Frontal cortex (tissue), 4 donors: ENCODE measurements around the gene FRRS1. TPM values are rescaled to one million over a fixed set of nuclear protein-coding genes. Genes with fewer than 3 reads are reported as not detected.
A peak's percentile ranks its signal among the peaks of the same experiment; 100 is the strongest.
"Not testable (repeated sequence)": the region's sequence is repeated elsewhere in the genome, so short reads cannot be mapped to it uniquely, and the experiment has no call there.

Experiments
- DNase-seq, 2 donors: peaks; one replicate each; pipeline ENCODE4 v3.0.0; 2012; ENCODE audit warnings: low spot score in 2 of 2
- FAIRE-seq: peaks from 2 replicates; lab custom pipeline; 2012; peaks lifted over from hg19 to GRCh38; lab: Jason Lieb, UNC
- total RNA-seq: library from RNA; depleted of rRNA; stranded (reverse); fragments of >200 nt; gene quantifications from one replicate; pipeline ENCODE4 v1.2.3, GENCODE V29; 2014
- donor health status: control.
- donor health status: control.
- donor health status: control.

FRRS1 gene, protein sequence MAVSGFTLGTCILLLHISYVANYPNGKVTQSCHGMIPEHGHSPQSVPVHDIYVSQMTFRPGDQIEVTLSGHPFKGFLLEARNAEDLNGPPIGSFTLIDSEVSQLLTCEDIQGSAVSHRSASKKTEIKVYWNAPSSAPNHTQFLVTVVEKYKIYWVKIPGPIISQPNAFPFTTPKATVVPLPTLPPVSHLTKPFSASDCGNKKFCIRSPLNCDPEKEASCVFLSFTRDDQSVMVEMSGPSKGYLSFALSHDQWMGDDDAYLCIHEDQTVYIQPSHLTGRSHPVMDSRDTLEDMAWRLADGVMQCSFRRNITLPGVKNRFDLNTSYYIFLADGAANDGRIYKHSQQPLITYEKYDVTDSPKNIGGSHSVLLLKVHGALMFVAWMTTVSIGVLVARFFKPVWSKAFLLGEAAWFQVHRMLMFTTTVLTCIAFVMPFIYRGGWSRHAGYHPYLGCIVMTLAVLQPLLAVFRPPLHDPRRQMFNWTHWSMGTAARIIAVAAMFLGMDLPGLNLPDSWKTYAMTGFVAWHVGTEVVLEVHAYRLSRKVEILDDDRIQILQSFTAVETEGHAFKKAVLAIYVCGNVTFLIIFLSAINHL
- total RNA-seq, result 2.4 TPM

DNA sequence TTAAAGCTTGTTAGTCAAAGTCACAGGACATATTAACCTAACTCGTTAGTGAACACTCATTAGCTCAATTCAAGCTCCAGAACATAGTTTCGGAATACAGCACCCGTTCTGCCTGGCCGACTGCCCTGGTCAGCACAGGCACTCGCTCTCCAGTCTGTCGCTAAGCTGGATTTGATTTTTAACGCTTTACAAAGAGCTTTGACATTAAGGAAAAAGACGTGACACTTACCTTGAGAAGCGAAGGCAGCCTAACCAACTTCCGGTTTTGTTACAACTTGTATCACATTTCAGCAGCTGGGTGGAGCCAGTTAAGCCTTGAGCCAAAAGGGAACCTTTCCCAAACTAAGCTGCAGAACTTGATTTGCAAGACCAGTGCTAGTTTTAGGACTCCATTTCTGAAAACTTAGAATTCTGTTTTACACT lies at the start of gene FRRS1:
Gene FRRS1 (minus strand): TSS at position 258 of the 423 bp plus-strand sequence. CDS start 17,867 bp downstream, outside the sequence.
- no peak for FAIRE-seq
- peak in 1 of 2 donors; percentile 16 for DNase-seq

GRCh38 chr1:99814373-99814900 lies 48.0 kb upstream of the FRRS1 start:
- no peak for FAIRE-seq
- DNase-seq, result no peak

DNA sequence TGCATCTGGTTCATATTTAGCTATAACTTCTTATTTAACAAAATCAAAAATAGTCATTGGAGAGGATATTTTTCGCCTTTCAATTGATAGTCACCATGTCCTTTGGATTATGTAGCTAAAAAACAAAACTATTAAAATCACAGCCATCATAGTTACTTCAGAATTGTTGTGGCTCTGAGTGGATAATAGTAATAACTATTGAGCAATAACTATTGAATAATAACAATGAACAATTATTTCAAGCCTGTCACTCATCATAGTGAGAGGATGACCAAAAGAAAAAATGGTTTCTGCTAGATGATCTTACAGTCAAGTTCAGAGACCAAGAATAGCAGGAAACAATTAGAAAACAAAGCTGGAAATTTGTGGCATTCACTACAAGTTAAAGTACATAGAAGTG lies 45.3 kb upstream of the FRRS1 start:
- FAIRE-seq (no peak), DNase-seq (no peak)

DNA sequence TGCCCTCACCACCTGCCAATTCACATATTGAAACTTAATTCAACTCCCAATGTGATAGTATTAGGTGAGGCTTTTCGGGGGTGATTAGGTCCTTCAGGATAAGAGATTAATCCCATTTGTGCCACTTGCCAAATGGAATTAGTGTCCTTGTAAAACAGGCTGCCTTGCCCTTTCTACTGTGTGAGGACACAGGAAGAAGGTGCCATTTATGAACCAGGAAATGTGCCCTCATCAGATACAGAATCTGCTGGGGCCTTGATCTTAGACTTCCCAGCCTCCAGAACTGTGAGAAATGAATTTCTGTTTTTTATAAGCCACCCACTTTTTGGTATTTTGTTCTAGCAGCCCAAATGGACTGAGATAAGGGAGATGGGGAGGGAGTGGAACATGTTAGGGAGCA lies 44.6 kb upstream of the FRRS1 start:
- no peak for DNase-seq
- no peak for FAIRE-seq

- DNase-seq (peak; percentile 44 to 67), FAIRE-seq (peak; percentile 66)
These were observed 42.1 kb upstream of the FRRS1 start for GRCh38 chr1:99808391-99809115.

DNA sequence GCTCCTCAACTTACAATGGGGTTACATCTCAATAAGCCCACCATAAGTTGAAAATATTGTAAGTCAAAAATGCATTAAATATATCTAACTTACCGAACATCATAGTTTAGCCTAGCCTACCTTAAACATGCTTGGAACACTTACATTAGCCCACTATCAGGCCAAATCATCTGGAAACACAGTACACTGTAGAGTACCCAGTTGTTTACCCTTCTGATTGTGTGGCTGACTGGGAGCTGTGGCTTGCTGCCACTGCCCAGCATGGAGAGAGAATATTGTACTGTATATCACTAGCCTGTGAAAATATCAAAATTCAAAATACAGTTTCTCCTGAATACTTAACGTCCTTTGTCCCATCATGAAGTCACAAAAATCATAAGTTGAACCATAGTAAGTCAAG lies 40.4 kb upstream of the FRRS1 start:
- no peak for DNase-seq
- no peak for FAIRE-seq

- FAIRE-seq (no peak), DNase-seq (no peak)
These were observed 35.1 kb upstream of the FRRS1 start for GRCh38 chr1:99801584-99801983.

- FAIRE-seq, result not testable (repeated sequence)
These were observed 27.4 kb upstream of the FRRS1 start for GRCh38 chr1:99793861-99794260.

GRCh38 chr1:99789715-99790114 lies 23.3 kb upstream of the FRRS1 start:
- FAIRE-seq, result no peak

More at GRCh38 chr1:99793861-99794260, 27.4 kb upstream of the FRRS1 start:
- DNase-seq, result not testable (repeated sequence)

DNA sequence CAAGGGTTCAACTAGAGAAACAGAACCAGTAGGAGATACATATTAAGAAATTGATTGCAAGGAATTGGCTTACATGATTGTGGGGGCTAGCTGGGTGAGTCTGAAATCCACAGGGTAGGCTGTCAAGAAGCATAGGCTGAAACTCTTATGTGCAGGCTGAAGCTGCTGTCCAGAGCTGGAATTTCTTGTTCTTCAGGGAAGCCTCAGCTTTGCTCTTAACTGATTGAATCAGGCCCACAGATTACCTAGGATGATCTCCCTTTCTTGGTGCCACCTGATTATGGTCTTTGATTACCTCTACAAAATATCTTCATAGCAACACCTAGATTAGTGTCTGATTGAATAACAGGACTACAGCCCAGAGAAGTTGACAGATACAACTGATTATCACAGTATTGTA lies 22.5 kb upstream of the FRRS1 start:
- FAIRE-seq, result no peak
- no peak for DNase-seq

More at GRCh38 chr1:99789715-99790114, 23.3 kb upstream of the FRRS1 start:
- no peak for DNase-seq

DNA sequence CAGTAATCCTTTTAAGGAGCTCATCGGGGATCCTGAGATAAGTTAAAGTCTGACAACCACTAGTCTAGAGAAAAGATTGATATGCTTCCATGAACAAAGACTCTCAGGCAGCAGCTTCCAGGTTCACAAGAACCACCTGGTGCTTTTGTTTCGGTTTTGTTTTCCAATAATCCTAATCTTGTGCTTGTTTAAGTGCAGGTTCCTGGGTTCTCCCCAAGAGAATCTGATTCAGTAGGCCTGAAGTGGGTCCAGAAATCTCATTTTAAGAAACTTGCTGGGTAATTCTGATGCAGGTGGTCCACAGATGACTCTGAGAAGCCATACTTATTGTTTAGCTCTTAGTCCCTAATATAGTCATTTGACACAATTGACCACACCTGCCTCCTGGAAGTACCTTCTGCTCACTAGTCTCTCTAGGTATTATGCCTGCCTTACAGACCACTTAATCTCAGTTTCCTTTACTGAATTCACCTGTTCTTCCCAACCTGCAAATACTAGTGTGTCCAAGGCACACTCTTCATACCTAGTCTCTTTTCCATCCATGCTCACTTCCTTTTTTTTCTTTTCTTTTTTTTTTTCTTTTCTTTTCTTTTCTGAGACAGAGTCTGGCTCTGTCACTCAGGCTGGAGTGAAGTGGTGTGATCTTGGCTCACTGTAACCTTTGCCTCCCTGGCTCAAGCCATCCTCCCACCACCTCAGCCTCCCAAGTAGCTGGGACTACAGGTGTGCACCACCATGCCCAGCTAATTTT lies 20.5 kb upstream of the FRRS1 start:
- DNase-seq, result no peak
- no peak for FAIRE-seq

DNA sequence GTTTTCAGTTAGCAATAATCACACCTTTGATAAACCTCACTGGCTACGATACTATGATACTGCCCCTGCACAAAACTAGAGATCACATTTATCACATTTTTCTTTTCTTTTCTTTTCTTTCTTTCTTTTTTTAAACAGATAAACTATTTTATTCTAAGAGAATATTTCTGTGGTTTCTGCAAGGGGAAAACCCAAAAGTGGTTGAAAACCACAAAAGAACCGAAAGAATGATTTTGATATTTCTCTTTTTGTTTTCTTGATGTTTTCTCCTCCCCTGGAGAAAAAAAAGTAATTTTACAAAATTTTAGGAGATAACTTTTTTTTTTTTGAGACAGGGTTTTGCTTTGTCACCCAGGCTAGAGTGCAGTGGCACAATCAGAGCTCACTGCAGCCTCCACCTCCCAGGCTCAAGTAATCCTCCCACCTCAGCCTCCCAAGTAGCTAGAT lies 18.4 kb upstream of the FRRS1 start:
- FAIRE-seq (no peak), DNase-seq (no peak)

DNA sequence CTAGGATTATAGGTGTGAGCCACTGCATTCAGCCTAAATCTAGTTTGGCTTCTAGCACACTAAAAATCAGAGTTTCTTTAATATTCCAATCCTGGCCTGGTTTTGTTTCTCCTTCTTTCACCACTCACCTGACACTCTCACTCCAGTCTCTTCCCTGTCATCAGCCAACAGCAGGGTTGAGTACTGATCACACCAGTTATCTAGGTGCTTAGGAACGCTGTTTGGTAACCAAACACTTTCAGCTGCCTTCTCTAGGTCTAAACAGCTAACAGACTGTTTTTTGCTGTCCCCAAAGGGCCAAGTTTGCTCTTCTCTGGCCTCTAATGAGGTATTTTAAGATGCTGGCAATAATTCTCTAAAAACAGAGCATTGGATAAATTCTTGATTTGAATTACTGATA lies 17.7 kb upstream of the FRRS1 start:
- no peak for DNase-seq
- FAIRE-seq, result no peak

- no peak for DNase-seq
- FAIRE-seq, result no peak
These were observed 16.5 kb upstream of the FRRS1 start for GRCh38 chr1:99782920-99783319.

- FAIRE-seq, result no peak
These were observed 16.0 kb upstream of the FRRS1 start for GRCh38 chr1:99782397-99782796.

DNA sequence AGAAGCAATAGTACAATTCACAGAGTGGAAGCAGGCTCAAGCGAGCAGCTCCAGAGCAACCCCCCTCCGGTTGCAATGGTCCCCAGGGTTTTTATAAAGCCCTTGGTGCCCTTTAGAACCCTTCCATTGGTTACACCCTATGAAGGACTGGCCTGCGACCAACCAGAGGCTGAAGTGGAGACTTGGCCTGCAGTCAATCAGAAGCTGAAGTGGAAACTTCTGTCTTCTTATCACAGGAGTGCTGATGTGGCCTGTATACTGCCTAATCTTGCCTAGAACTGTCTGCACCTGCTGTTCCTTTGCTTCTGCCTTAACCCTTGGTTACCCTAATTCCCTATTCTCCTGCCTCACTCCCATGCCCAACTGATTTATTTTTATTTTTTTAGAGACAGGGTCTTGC lies 15.4 kb upstream of the FRRS1 start:
- DNase-seq, result no peak

More at GRCh38 chr1:99782397-99782796, 16.0 kb upstream of the FRRS1 start:
- no peak for DNase-seq

DNA sequence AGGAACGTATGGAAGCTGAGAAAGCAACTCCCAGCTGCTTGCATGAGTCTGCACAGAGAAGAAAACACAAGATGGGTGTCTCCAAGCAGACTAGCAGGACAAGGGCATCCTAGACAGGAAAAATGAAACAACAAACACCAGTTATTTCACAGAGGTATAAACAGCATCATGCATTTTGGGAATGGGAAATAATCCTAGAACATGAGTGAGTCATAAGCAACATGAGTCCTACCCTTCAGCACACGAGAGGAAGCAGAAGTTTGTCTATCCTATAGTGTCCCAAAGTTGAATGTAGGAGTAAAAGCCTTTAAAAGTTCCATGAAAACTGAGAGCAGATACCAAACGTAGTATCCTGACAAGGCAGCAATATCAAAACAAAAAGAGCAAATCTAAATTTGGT lies 11.3 kb upstream of the FRRS1 start:
- DNase-seq (no peak), FAIRE-seq (no peak)

More for the DNA sequence above, 15.4 kb upstream of the FRRS1 start:
- no peak for FAIRE-seq

- no peak for FAIRE-seq
- no peak for DNase-seq
These were observed 9.7 kb upstream of the FRRS1 start for GRCh38 chr1:99776120-99776519.

DNA sequence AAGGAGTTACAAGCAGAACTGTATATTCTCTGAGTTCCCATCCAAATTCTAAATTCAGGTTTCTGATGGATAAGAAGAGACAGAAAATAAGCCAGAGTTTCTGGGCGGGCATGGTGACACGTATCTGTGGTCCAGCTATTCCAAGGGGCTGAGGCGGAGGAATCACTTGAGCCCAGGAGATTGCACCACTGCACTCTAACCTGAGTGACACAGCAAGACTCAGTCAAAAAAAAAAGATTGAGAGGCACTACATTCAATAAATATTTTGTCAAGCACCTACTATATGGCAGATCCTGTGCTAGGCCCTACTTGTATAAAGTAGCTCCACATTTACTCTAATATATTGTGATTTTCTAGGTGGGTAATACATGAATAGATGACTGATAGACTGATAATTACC lies 6.4 kb upstream of the FRRS1 start:
- DNase-seq (no peak), FAIRE-seq (no peak)

DNA sequence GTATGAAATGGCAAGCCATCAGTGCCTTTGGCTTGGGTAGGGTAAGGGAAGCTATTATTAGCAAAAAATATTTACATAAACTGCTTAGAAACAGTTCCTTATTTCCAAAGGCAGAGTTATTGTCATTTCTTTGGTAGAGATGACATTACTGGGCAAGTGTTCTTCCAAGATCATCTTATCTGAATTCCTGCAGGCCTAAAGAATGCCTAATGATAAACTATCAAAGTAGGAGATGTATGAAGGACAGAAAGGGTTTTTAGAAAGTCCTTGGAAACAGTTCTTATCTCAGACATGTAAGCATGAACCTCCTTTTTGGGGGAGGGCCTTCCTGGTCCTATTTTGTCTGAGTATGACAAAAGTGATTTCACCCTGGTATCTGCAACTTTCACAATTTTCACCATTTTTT lies 5.1 kb upstream of the FRRS1 start:
- DNase-seq, result no peak
- no peak for FAIRE-seq
